K562 (cell line): ENCODE data around the gene USP11.

Experiments
- POLR2A ChIP-seq: fragments of 450-650 bp; conservative IDR thresholded peaks from 2 replicates; pipeline ENCODE4 v1.6.1; 2016
- TOE1 ChIP-seq, 2 experiments: fragments of 450-650 bp in 1 of 2; sonication (generic) in 1 of 2; formaldehyde crosslinking in 1 of 2; IDR thresholded peaks; 2 replicates each; pipeline versions ENCODE4 v1.7.1 to v1.8.0; 2016 to 2022; ENCODE audit warnings: borderline replicate concordance in 2 of 2, mild to moderate bottlenecking in 2 of 2, antibody characterized with exemption in 1 of 2, inconsistent platforms in 1 of 2, low read depth in 1 of 2, missing genetic modification reagents in 1 of 2, moderate library complexity in 1 of 2
- TSC22D4 ChIP-seq: fragments of 450-650 bp; IDR thresholded peaks from 2 replicates; pipeline ENCODE4 v1.6.1; 2016; ENCODE audit warnings: missing genetic modification characterization, missing biosample characterization, control low read depth
- ZNF224 ChIP-seq: sonication (generic); formaldehyde crosslinking; IDR thresholded peaks from 2 replicates; pipeline ENCODE4 v1.8.0; 2022; ENCODE audit warnings: mild to moderate bottlenecking, missing genetic modification reagents
- TF ChIP-seq, protein P1 (sequence below): sonication (generic); formaldehyde crosslinking; IDR thresholded peaks from 2 replicates; pipeline ENCODE4 v1.8.0; 2023; ENCODE audit warnings: mild to moderate bottlenecking, missing genetic modification reagents
- TF ChIP-seq, protein P2 (sequence below): sonication (generic); formaldehyde crosslinking; IDR thresholded peaks from 2 replicates; pipeline ENCODE4 v1.8.1; 2023; ENCODE audit warnings: mild to moderate bottlenecking, missing genetic modification reagents, moderate library complexity

DNA sequence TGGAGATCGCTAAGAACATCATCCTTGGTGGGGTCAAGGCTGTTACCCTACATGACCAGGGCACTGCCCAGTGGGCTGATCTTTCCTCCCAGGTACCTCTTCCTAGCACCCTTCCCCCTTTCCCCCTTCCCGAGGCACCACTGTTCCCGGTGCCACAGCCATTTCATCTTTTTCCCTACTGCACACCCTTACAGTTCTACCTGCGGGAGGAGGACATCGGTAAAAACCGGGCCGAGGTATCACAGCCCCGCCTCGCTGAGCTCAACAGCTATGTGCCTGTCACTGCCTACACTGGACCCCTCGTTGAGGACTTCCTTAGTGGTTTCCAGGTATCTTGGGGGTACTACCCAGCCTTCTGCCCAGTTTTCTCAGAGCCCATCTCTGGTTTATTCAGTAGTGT lies 33.5 kb upstream of the USP11 start:
- no peak for TF ChIP-seq TSC22D4 (tag)
- TF ChIP-seq TOE1 (IDR thresholded peaks at IDR 0.05; ENCODE audit: borderline replicate concordance), result no peak
- TF ChIP-seq TOE1 (CRISPR knock-in tag; IDR thresholded peaks at IDR 0.05; ENCODE audit: borderline replicate concordance, low read depth), result no peak
- TF ChIP-seq, protein P1, sequence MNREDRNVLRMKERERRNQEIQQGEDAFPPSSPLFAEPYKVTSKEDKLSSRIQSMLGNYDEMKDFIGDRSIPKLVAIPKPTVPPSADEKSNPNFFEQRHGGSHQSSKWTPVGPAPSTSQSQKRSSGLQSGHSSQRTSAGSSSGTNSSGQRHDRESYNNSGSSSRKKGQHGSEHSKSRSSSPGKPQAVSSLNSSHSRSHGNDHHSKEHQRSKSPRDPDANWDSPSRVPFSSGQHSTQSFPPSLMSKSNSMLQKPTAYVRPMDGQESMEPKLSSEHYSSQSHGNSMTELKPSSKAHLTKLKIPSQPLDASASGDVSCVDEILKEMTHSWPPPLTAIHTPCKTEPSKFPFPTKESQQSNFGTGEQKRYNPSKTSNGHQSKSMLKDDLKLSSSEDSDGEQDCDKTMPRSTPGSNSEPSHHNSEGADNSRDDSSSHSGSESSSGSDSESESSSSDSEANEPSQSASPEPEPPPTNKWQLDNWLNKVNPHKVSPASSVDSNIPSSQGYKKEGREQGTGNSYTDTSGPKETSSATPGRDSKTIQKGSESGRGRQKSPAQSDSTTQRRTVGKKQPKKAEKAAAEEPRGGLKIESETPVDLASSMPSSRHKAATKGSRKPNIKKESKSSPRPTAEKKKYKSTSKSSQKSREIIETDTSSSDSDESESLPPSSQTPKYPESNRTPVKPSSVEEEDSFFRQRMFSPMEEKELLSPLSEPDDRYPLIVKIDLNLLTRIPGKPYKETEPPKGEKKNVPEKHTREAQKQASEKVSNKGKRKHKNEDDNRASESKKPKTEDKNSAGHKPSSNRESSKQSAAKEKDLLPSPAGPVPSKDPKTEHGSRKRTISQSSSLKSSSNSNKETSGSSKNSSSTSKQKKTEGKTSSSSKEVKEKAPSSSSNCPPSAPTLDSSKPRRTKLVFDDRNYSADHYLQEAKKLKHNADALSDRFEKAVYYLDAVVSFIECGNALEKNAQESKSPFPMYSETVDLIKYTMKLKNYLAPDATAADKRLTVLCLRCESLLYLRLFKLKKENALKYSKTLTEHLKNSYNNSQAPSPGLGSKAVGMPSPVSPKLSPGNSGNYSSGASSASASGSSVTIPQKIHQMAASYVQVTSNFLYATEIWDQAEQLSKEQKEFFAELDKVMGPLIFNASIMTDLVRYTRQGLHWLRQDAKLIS, result no peak
- no peak for TF ChIP-seq POLR2A
- TF ChIP-seq, protein P2, sequence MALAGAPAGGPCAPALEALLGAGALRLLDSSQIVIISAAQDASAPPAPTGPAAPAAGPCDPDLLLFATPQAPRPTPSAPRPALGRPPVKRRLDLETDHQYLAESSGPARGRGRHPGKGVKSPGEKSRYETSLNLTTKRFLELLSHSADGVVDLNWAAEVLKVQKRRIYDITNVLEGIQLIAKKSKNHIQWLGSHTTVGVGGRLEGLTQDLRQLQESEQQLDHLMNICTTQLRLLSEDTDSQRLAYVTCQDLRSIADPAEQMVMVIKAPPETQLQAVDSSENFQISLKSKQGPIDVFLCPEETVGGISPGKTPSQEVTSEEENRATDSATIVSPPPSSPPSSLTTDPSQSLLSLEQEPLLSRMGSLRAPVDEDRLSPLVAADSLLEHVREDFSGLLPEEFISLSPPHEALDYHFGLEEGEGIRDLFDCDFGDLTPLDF (CRISPR knock-in tag), result no peak
- TF ChIP-seq ZNF224 (CRISPR knock-in tag), result no peak
